SW480 (cell line): Measurements from ENCODE around the gene PDE6A.
"Not testable (repeated sequence)": the region's sequence is repeated elsewhere in the genome, so short reads cannot be mapped to it uniquely, and the experiment has no call there.

ENCODE experiments used
- DNase-seq: peaks from one replicate; pipeline ENCODE4 v3.0.0-alpha.2; 2016; ENCODE audit warnings: low spot score

Gene PDE6A

GRCh38 chr5:149895416-149896345, 48.9 kb downstream of the PDE6A start:
- DNase-seq, result no peak

GRCh38 chr5:149894237-149894636, 50.4 kb downstream of the PDE6A start:
- no peak for DNase-seq

GRCh38 chr5:149893403-149893931, 51.1 kb downstream of the PDE6A start:
- no peak for DNase-seq

GRCh38 chr5:149892594-149892993, 52.0 kb downstream of the PDE6A start:
- DNase-seq, result no peak

- no peak for DNase-seq
Observed at GRCh38 chr5:149888280-149888679, 56.3 kb downstream of the PDE6A start.

GRCh38 chr5:149887622-149888183, 56.9 kb downstream of the PDE6A start:
- peak; percentile 73 for DNase-seq

- DNase-seq, result no peak
Observed at GRCh38 chr5:149886692-149887470, 57.7 kb downstream of the PDE6A start.

- DNase-seq, result no peak
Observed at GRCh38 chr5:149886060-149886459, 58.5 kb downstream of the PDE6A start.

GRCh38 chr5:149885513-149885912, 59.1 kb downstream of the PDE6A start:
- DNase-seq, result no peak

- no peak for DNase-seq
Observed at GRCh38 chr5:149883550-149883949, 61.0 kb downstream of the PDE6A start.

- DNase-seq, result not testable (repeated sequence)
Observed at GRCh38 chr5:149882633-149883032, 62.0 kb downstream of the PDE6A start.

GRCh38 chr5:149881874-149882273, 62.7 kb downstream of the PDE6A start:
- no peak for DNase-seq

GRCh38 chr5:149881069-149881622, 63.4 kb downstream of the PDE6A start:
- DNase-seq, result no peak

GRCh38 chr5:149879593-149879992, 65.0 kb downstream of the PDE6A start:
- DNase-seq, result not testable (repeated sequence)

- DNase-seq, result no peak
Observed at GRCh38 chr5:149878371-149878770, 66.2 kb downstream of the PDE6A start.

- no peak for DNase-seq
Observed at GRCh38 chr5:149873896-149874295, 70.7 kb downstream of the PDE6A start.

GRCh38 chr5:149872351-149873040, 72.1 kb downstream of the PDE6A start:
- DNase-seq, result no peak

GRCh38 chr5:149871471-149871870, 73.1 kb downstream of the PDE6A start:
- DNase-seq, result no peak

GRCh38 chr5:149870697-149871096, 73.9 kb downstream of the PDE6A start:
- DNase-seq, result no peak

GRCh38 chr5:149870232-149870631, 74.4 kb downstream of the PDE6A start:
- no peak for DNase-seq

GRCh38 chr5:149869411-149869821, 75.2 kb downstream of the PDE6A start:
- DNase-seq, result no peak
